CD4-positive, alpha-beta T cell treated with Interleukin-21 for 1 hour (primary cell): ENCODE measurements around the gene CREG2.

ENCODE experiments used
- DNase-seq: peaks from one replicate; pipeline ENCODE4 v3.0.0-alpha.2; 2020

The CREG2 gene

GRCh38 chr2:101387151-101387834, at the start of gene CREG2:
Gene CREG2 (minus strand): TSS chr2:101387503. CDS start chr2:101387457, 46 bp downstream.
- DNase-seq, result peak; percentile 62

GRCh38 chr2:101435001-101435862, 47.9 kb upstream of the CREG2 start:
- DNase-seq, result no peak

GRCh38 chr2:101433465-101433864, 46.2 kb upstream of the CREG2 start:
- DNase-seq, result no peak

GRCh38 chr2:101432411-101433181, 45.3 kb upstream of the CREG2 start:
- DNase-seq, result no peak

- no peak for DNase-seq
These were observed 44.2 kb upstream of the CREG2 start for GRCh38 chr2:101431486-101431885.

- no peak for DNase-seq
These were observed 42.9 kb upstream of the CREG2 start for GRCh38 chr2:101430156-101430555.

GRCh38 chr2:101429453-101429852, 42.1 kb upstream of the CREG2 start:
- DNase-seq, result no peak

GRCh38 chr2:101428422-101429176, 41.3 kb upstream of the CREG2 start:
- no peak for DNase-seq

GRCh38 chr2:101427743-101428142, 40.4 kb upstream of the CREG2 start:
- no peak for DNase-seq

- no peak for DNase-seq
These were observed 39.9 kb upstream of the CREG2 start for GRCh38 chr2:101427240-101427639.

- DNase-seq, result no peak
These were observed 39.5 kb upstream of the CREG2 start for GRCh38 chr2:101426822-101427221.

- DNase-seq, result no peak
These were observed 33.3 kb upstream of the CREG2 start for GRCh38 chr2:101420623-101421022.

GRCh38 chr2:101419096-101419663, 31.9 kb upstream of the CREG2 start:
- peak; percentile 72 for DNase-seq

- no peak for DNase-seq
These were observed 31.3 kb upstream of the CREG2 start for GRCh38 chr2:101418460-101419095.

- DNase-seq, result no peak
These were observed 29.3 kb upstream of the CREG2 start for GRCh38 chr2:101416609-101417008.

- DNase-seq, result no peak
These were observed 28.6 kb upstream of the CREG2 start for GRCh38 chr2:101415884-101416283.

- no peak for DNase-seq
These were observed 27.9 kb upstream of the CREG2 start for GRCh38 chr2:101415220-101415619.

- DNase-seq, result no peak
These were observed 24.9 kb upstream of the CREG2 start for GRCh38 chr2:101412092-101412694.

GRCh38 chr2:101410746-101411145, 23.4 kb upstream of the CREG2 start:
- DNase-seq, result no peak

GRCh38 chr2:101410114-101410513, 22.8 kb upstream of the CREG2 start:
- no peak for DNase-seq

GRCh38 chr2:101409699-101410098, 22.4 kb upstream of the CREG2 start:
- DNase-seq, result no peak
